Activated T-cell treated with anti-CD3 and anti-CD28 coated beads for 24 hours (primary cell): ENCODE results near the gene SEMA6C.
"Not testable (repeated sequence)": the region's sequence is repeated elsewhere in the genome, so short reads cannot be mapped to it uniquely, and the experiment has no call there.

Experiments
- DNase-seq: peaks from one replicate; pipeline ENCODE4 v3.0.0-alpha.2; 2020; ENCODE audit warnings: low read depth

SEMA6C gene

GRCh38 chr1:151130987-151131586 lies 15.3 kb downstream of the SEMA6C start:
- peak; percentile 76 for DNase-seq

GRCh38 chr1:151128800-151129199 lies 17.6 kb downstream of the SEMA6C start:
- DNase-seq, result no peak

GRCh38 chr1:151124763-151125403 lies 21.5 kb downstream of the SEMA6C start:
- no peak for DNase-seq

- no peak for DNase-seq
These were observed 32.6 kb downstream of the SEMA6C start for GRCh38 chr1:151113877-151114276.

GRCh38 chr1:151108331-151108730 lies 38.1 kb downstream of the SEMA6C start:
- no peak for DNase-seq

GRCh38 chr1:151106894-151107293 lies 39.5 kb downstream of the SEMA6C start:
- DNase-seq, result no peak

GRCh38 chr1:151104630-151105029 lies 41.8 kb downstream of the SEMA6C start:
- DNase-seq, result no peak

- no peak for DNase-seq
These were observed 48.3 kb downstream of the SEMA6C start for GRCh38 chr1:151098126-151098525.

GRCh38 chr1:151097426-151097825 lies 49.0 kb downstream of the SEMA6C start:
- not testable (repeated sequence) for DNase-seq

- DNase-seq, result no peak
These were observed 60.4 kb downstream of the SEMA6C start for GRCh38 chr1:151085953-151086559.
